Nephron (organoid): ENCODE measurements around the gene PPCDC.

Experiments
- H3K27ac Mint-ChIP-seq, 3 experiments: 2 replicates each; pipeline ENCODE4 v1.8.0; 2020; ENCODE audit warnings: mixed read lengths in 3 of 3, mild to moderate bottlenecking in 2 of 3, moderate library complexity in 1 of 3
- H3K27me3 Mint-ChIP-seq: 2 replicates; pipeline ENCODE4 v1.8.0; 2021; ENCODE audit warnings: low read depth, mild to moderate bottlenecking, moderate library complexity, mixed read lengths
- H3K36me3 Mint-ChIP-seq: 2 replicates; pipeline ENCODE4 v1.8.0; 2020; ENCODE audit warnings: low read depth, mixed read lengths
- H3K4me1 Mint-ChIP-seq: 2 replicates; pipeline ENCODE4 v1.8.0; 2020; ENCODE audit warnings: mixed read lengths
- H3K4me3 Mint-ChIP-seq, 3 experiments: 2 replicates each; pipeline ENCODE4 v1.8.0; 2020; ENCODE audit warnings: mild to moderate bottlenecking in 3 of 3, mixed read lengths in 3 of 3, moderate library complexity in 2 of 3
- H3K9me3 Mint-ChIP-seq: 2 replicates; pipeline ENCODE4 v1.8.0; 2020; ENCODE audit warnings: mixed read lengths
- TF ChIP-seq, protein P1 (sequence below), 3 experiments: fragments of 200-600 bp; sonication (generic); IDR thresholded peaks; one replicate each; pipeline ENCODE4 v1.5.0; 2021; ENCODE audit warnings: antibody characterized with exemption in 3 of 3; ENCODE audit not compliant: unreplicated experiment in 3 of 3

PPCDC gene

DNA sequence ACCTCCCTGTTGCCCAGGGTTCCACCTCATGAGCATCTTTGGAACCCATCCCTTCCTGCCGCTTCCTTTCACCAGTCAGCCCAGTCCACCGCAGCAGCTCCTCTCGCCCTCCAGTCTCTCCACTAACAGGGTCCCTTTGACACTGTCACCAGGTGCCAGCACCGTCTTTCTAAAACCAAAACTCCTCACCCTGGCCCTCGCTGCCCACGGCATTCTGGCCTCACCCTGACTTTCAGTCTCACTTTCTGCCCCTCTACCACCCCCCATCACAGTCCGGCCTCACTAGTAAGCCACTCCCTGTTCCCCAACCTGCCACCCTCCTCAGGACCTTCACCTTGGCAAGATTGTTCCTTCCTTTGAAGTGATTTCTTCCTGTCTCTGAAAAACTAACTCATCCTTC is 4.2 kb downstream of the PPCDC start:
- Mint-ChIP-seq H3K27ac (no peak overlapping the region), H3K27me3 (no peaks in the 10 kb centered on the region), H3K36me3 (peaks cover 7% of the 10 kb centered on the region), H3K4me3 (peak overlapping the region; percentile 8 to 45 (median 13)), H3K9me3 (no peaks in the 10 kb centered on the region), H3K4me1 (peaks cover 26% of the 10 kb centered on the region)
- TF ChIP-seq, protein P1, sequence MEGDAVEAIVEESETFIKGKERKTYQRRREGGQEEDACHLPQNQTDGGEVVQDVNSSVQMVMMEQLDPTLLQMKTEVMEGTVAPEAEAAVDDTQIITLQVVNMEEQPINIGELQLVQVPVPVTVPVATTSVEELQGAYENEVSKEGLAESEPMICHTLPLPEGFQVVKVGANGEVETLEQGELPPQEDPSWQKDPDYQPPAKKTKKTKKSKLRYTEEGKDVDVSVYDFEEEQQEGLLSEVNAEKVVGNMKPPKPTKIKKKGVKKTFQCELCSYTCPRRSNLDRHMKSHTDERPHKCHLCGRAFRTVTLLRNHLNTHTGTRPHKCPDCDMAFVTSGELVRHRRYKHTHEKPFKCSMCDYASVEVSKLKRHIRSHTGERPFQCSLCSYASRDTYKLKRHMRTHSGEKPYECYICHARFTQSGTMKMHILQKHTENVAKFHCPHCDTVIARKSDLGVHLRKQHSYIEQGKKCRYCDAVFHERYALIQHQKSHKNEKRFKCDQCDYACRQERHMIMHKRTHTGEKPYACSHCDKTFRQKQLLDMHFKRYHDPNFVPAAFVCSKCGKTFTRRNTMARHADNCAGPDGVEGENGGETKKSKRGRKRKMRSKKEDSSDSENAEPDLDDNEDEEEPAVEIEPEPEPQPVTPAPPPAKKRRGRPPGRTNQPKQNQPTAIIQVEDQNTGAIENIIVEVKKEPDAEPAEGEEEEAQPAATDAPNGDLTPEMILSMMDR (IDR thresholded peaks at IDR 0.05; ENCODE audit: unreplicated experiment in 3 of 3): no peak

DNA sequence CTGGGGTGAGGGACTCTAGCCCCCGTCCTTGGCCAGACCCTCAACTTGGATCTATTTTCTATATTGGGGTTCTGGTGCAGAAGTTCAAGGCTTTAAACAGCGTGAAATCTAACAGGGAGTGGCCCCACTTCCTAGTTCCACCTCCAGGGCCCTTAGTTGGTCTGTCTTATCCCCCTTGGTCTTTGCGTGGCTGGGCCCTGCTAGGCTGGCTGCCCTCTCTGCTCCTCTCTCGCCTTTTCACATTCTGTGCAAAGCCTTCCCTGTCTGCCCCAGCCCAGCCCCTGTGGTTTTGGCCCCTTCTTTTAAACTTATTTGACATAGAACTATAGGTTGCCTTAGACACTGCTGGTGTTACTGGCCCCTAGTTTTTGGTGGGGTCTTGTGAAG is 5.6 kb downstream of the PPCDC start:
- TF ChIP-seq, protein P1 (IDR thresholded peaks at IDR 0.05; ENCODE audit: unreplicated experiment in 3 of 3): no peak
- Mint-ChIP-seq H3K36me3 (peaks cover 10% of the 10 kb centered on the region), H3K4me3 (peak overlapping the region in 1 of 3 experiments; percentile 53), H3K9me3 (no peaks in the 10 kb centered on the region), H3K4me1 (peaks cover 25% of the 10 kb centered on the region), H3K27me3 (no peaks in the 10 kb centered on the region), H3K27ac (peak overlapping the region; percentile 45 to 71 (median 56))

GRCh38 chr15:75029378-75030022 is 6.1 kb downstream of the PPCDC start:
- Mint-ChIP-seq H3K4me1 (peaks cover 25% of the 10 kb centered on the region), H3K36me3 (peaks cover 10% of the 10 kb centered on the region), H3K27me3 (no peaks in the 10 kb centered on the region), H3K4me3 (peak overlapping the region in 2 of 3 experiments; percentile 16 to 53), H3K9me3 (no peaks in the 10 kb centered on the region), H3K27ac (peak overlapping the region; percentile 45 to 71 (median 56))
- TF ChIP-seq, protein P1 (IDR thresholded peaks at IDR 0.05; ENCODE audit: unreplicated experiment in 3 of 3): peak; percentile 78 to 96 (median 92)

GRCh38 chr15:75030023-75030413 is 6.6 kb downstream of the PPCDC start:
- H3K27ac Mint-ChIP-seq: no peak overlapping the region
- H3K27me3 Mint-ChIP-seq: no peaks in the 10 kb centered on the region
- H3K4me1 Mint-ChIP-seq: peaks cover 24% of the 10 kb centered on the region
- no peaks in the 10 kb centered on the region for H3K9me3 Mint-ChIP-seq
- no peak overlapping the region for H3K4me3 Mint-ChIP-seq
- H3K36me3 Mint-ChIP-seq: peaks cover 10% of the 10 kb centered on the region
- TF ChIP-seq, protein P1 (IDR thresholded peaks at IDR 0.05; ENCODE audit: unreplicated experiment in 3 of 3): no peak

- no peaks in the 10 kb centered on the region for H3K27me3 Mint-ChIP-seq
- H3K4me3 Mint-ChIP-seq: no peak overlapping the region
- TF ChIP-seq, protein P1 (IDR thresholded peaks at IDR 0.05; ENCODE audit: unreplicated experiment in 3 of 3): no peak
- peaks cover 20% of the 10 kb centered on the region for H3K4me1 Mint-ChIP-seq
- no peak overlapping the region for H3K27ac Mint-ChIP-seq
- H3K9me3 Mint-ChIP-seq: no peaks in the 10 kb centered on the region
- H3K36me3 Mint-ChIP-seq: peaks cover 10% of the 10 kb centered on the region
Measured at GRCh38 chr15:75030424-75030823, 7.0 kb downstream of the PPCDC start.

GRCh38 chr15:75031848-75032247 is 8.5 kb downstream of the PPCDC start:
- Mint-ChIP-seq H3K4me1 (peaks cover 18% of the 10 kb centered on the region), H3K36me3 (peaks cover 17% of the 10 kb centered on the region), H3K27ac (no peak overlapping the region), H3K9me3 (no peaks in the 10 kb centered on the region), H3K27me3 (peaks cover 4% of the 10 kb centered on the region), H3K4me3 (no peak overlapping the region)
- TF ChIP-seq, protein P1 (IDR thresholded peaks at IDR 0.05; ENCODE audit: unreplicated experiment in 3 of 3): no peak
